Measurements from ENCODE around the gene DNAJC1. TPM values are rescaled to one million over a fixed set of nuclear protein-coding genes. Genes with fewer than 3 reads are reported as not detected.
"Not testable (repeated sequence)": the region's sequence is repeated elsewhere in the genome, so short reads cannot be mapped to it uniquely, and the experiment has no call there.

DNAJC1 gene
- total and polyA plus RNA-seq, 4 donors: 15.2 to 30.4 (median 22.7) TPM

- H3K27me3 ChIP-seq (ENCODE audit: control insufficient read depth in 1 of 2, insufficient read depth in 2 of 2, low read length in 1 of 2); DNase-seq; H3K4me3 ChIP-seq (ENCODE audit: low read length in 2 of 2); H3K27ac ChIP-seq (ENCODE audit: low read depth in 1 of 2, low read length in 2 of 2); ATAC-seq (ENCODE audit: low FRiP score); H3K9me3 ChIP-seq (ENCODE audit: control insufficient read depth, low read length); intact Hi-C loops (cut with DNase I); H3K36me3 ChIP-seq (ENCODE audit: control insufficient read depth in 1 of 2, insufficient read depth in 2 of 2, low read length in 1 of 2); H3K4me1 ChIP-seq (ENCODE audit: control insufficient read depth in 1 of 2, insufficient read depth in 2 of 2, low read length in 2 of 2): not testable (repeated sequence)
- WGBS, 2 donors: 96 to 97% methylated on average over 2 to 3 of the region's 3 CpGs
These were observed 286.0 kb downstream of the DNAJC1 start for GRCh38 chr10:21717437-21718054.

GRCh38 chr10:21715531-21716195 lies 287.9 kb downstream of the DNAJC1 start:
- H3K4me1 ChIP-seq (ENCODE audit: control insufficient read depth in 1 of 2, insufficient read depth in 2 of 2, low read length in 2 of 2): no peaks in the 10 kb centered on the region
- no peaks in the 10 kb centered on the region for H3K9me3 ChIP-seq (ENCODE audit: control insufficient read depth, low read length)
- WGBS, 2 donors: 55 to 56% methylated on average over 2 of the region's 2 CpGs
- DNase-seq (no peak), ATAC-seq (ENCODE audit: low FRiP score) (no peak)
- H3K36me3 ChIP-seq (ENCODE audit: control insufficient read depth in 1 of 2, insufficient read depth in 2 of 2, low read length in 1 of 2): peaks cover 0 to 1% of the 10 kb centered on the region in 2 donors
- H3K4me3 ChIP-seq (ENCODE audit: low read length in 2 of 2): no peak overlapping the region
- H3K27me3 ChIP-seq (ENCODE audit: control insufficient read depth in 1 of 2, insufficient read depth in 2 of 2, low read length in 1 of 2): no peaks in the 10 kb centered on the region
- H3K27ac ChIP-seq (ENCODE audit: low read depth in 1 of 2, low read length in 2 of 2): no peak overlapping the region
- intact Hi-C loops (cut with DNase I): no loop called here

- DNase-seq: no peak
- H3K36me3 ChIP-seq (ENCODE audit: control insufficient read depth in 1 of 2, insufficient read depth in 2 of 2, low read length in 1 of 2): no peaks in the 10 kb centered on the region
- H3K27me3 ChIP-seq (ENCODE audit: control insufficient read depth in 1 of 2, insufficient read depth in 2 of 2, low read length in 1 of 2): no peaks in the 10 kb centered on the region
- H3K4me1 ChIP-seq (ENCODE audit: control insufficient read depth in 1 of 2, insufficient read depth in 2 of 2, low read length in 2 of 2): no peaks in the 10 kb centered on the region
- no peak for ATAC-seq (ENCODE audit: low FRiP score)
- WGBS, 2 donors: 86 to 88% methylated on average over 4 of the region's 4 CpGs
- no peak overlapping the region for H3K4me3 ChIP-seq (ENCODE audit: low read length in 2 of 2)
- no peak overlapping the region for H3K27ac ChIP-seq (ENCODE audit: low read depth in 1 of 2, low read length in 2 of 2)
- intact Hi-C loops (cut with DNase I): no loop called here
- no peaks in the 10 kb centered on the region for H3K9me3 ChIP-seq (ENCODE audit: control insufficient read depth, low read length)
These were observed 290.6 kb downstream of the DNAJC1 start for GRCh38 chr10:21712975-21713374.

GRCh38 chr10:21707498-21707897 lies 296.0 kb downstream of the DNAJC1 start:
- Histone ChIP-seq H3K27me3 (ENCODE audit: control insufficient read depth in 1 of 2, insufficient read depth in 2 of 2, low read length in 1 of 2) (no peaks in the 10 kb centered on the region), H3K4me1 (ENCODE audit: control insufficient read depth in 1 of 2, insufficient read depth in 2 of 2, low read length in 2 of 2) (no peaks in the 10 kb centered on the region)
- WGBS, 2 donors: 96% methylated on average over 3 of the region's 3 CpGs

More at GRCh38 chr10:21707498-21707897, 296.0 kb downstream of the DNAJC1 start:
- DNase-seq (no peak), ATAC-seq (ENCODE audit: low FRiP score) (no peak)
- Histone ChIP-seq H3K27ac (ENCODE audit: low read depth in 1 of 2, low read length in 2 of 2) (no peak overlapping the region), H3K4me3 (ENCODE audit: low read length in 2 of 2) (no peak overlapping the region), H3K9me3 (ENCODE audit: control insufficient read depth, low read length) (no peaks in the 10 kb centered on the region), H3K36me3 (ENCODE audit: control insufficient read depth in 1 of 2, insufficient read depth in 2 of 2, low read length in 1 of 2) (no peaks in the 10 kb centered on the region)
- intact Hi-C loops (cut with DNase I): no loop called here

Other genes starting within 250 kb of the DNAJC1 start
- not detected for gene EBLN1, start 214.3 kb upstream of the DNAJC1 start, total RNA-seq
- not detected for gene EBLN1, start 214.3 kb upstream of the DNAJC1 start, polyA plus RNA-seq